Suprapubic skin (tissue), 4 donors: ENCODE results near the gene FOXO6. TPM values are rescaled to one million over a fixed set of nuclear protein-coding genes. Genes with fewer than 3 reads are reported as not detected.

ENCODE experiments used
- DNase-seq, 2 donors: peaks; one replicate each; pipeline ENCODE4 v3.0.0-alpha.2; 2019; ENCODE audit warnings: low spot score in 2 of 2
- H3K27ac ChIP-seq: fragments of 200-600 bp; sonication (generic); one replicate; pipeline ENCODE4 v1.5.1; 2019
- H3K27me3 ChIP-seq: fragments of 200-600 bp; sonication (generic); one replicate; pipeline ENCODE4 v1.5.1; 2019
- H3K36me3 ChIP-seq: fragments of 200-600 bp; sonication (generic); one replicate; pipeline ENCODE4 v1.5.1; 2019
- H3K4me1 ChIP-seq: fragments of 200-600 bp; sonication (generic); one replicate; pipeline ENCODE4 v1.5.1; 2019
- H3K4me3 ChIP-seq: fragments of 200-600 bp; sonication (generic); one replicate; pipeline ENCODE4 v1.5.1; 2019; ENCODE audit warnings: mild to moderate bottlenecking
- H3K9me3 ChIP-seq: fragments of 200-600 bp; sonication (generic); one replicate; pipeline ENCODE4 v1.5.1; 2019
- EP300 ChIP-seq: sonication (generic); formaldehyde crosslinking; IDR thresholded peaks from one replicate; pipeline ENCODE4 v1.6.1; 2017; ENCODE audit warnings: antibody characterized with exemption
- POLR2A ChIP-seq, 2 donors: fragments of 450-650 bp; IDR thresholded peaks; one replicate each; pipeline ENCODE4 v1.6.1; 2017; ENCODE audit warnings: antibody characterized with exemption in 2 of 2, mild to moderate bottlenecking in 2 of 2, moderate library complexity in 2 of 2
- POLR2AphosphoS5 ChIP-seq, 3 donors: sonication (generic); formaldehyde crosslinking; IDR thresholded peaks; one replicate each; pipeline ENCODE4 v1.6.1; 2017; ENCODE audit warnings: antibody characterized with exemption in 3 of 3
- WGBS: methylation state at CpG from one replicate; pipeline ENCODE4 v1.1.5; 2018; 5-methylcytosine and 5-hydroxymethylcytosine counted together
- total RNA-seq, 4 donors: library from RNA; depleted of rRNA; stranded (reverse); fragments of >200 nt; gene quantifications; one replicate each; pipeline ENCODE4 v1.1.0, GENCODE V29; 2016
- TF ChIP-seq, protein P1 (sequence below), 2 donors: fragments of 200-600 bp in 1 of 2; fragments of 450-650 bp in 1 of 2; sonication (generic) in 1 of 2; IDR thresholded peaks; one replicate each; pipeline ENCODE4 v1.5.1; 2016 to 2019; ENCODE audit warnings: antibody characterized with exemption in 2 of 2, mild to moderate bottlenecking in 1 of 2, moderate library complexity in 1 of 2

Gene FOXO6
- total RNA-seq, 4 donors from 2014 or later, result 1.4 to 2.8 (median 1.6) TPM

DNA sequence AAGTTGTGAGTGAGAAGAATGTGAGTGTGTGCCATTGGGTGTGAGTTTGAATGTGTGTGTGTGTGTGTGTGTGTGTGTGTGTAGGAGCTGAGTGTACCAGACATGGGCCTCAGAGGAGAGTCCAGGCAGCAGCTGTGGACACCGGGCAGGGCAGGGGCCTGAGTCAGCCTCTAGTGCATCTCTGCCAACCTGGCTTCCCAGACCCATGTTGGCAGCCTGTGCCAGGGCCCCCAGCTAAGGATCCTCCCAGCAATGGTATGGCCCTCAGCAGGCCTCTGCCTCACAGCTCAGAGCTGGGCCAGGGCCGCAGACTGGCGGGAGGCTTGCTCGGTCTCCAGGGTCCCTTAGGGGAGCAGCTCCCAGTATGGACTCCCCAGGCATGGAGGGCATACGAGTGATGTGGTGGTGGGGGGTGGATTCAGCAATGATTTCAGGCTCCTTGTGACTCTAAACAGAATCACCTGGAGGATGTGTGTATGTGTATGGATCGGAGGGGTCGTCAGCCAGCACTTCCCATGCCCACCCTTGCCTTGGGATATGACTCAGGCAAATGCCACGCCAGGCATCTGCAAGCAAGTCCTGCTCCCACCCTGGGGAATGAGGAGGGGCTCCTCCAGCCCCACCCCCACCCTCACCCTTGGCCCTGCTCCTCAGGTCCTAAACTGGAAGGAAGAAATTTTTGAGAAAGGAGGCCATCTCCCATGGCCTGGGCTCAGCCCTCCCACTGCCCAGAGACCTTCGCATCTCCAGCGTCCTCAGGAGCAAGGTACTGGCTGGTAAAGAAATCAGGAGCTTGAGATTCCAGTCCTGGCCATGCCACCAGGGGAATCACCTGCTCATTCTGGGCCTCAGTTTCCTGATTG lies 1.8 kb upstream of the FOXO6 start:
- no peaks in the 10 kb centered on the region for H3K9me3 ChIP-seq
- TF ChIP-seq POLR2A (IDR thresholded peaks at IDR 0.05), result no peak
- TF ChIP-seq POLR2AphosphoS5 (IDR thresholded peaks at IDR 0.05), result no peak
- TF ChIP-seq, protein P1, sequence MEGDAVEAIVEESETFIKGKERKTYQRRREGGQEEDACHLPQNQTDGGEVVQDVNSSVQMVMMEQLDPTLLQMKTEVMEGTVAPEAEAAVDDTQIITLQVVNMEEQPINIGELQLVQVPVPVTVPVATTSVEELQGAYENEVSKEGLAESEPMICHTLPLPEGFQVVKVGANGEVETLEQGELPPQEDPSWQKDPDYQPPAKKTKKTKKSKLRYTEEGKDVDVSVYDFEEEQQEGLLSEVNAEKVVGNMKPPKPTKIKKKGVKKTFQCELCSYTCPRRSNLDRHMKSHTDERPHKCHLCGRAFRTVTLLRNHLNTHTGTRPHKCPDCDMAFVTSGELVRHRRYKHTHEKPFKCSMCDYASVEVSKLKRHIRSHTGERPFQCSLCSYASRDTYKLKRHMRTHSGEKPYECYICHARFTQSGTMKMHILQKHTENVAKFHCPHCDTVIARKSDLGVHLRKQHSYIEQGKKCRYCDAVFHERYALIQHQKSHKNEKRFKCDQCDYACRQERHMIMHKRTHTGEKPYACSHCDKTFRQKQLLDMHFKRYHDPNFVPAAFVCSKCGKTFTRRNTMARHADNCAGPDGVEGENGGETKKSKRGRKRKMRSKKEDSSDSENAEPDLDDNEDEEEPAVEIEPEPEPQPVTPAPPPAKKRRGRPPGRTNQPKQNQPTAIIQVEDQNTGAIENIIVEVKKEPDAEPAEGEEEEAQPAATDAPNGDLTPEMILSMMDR (IDR thresholded peaks at IDR 0.05), result no peak
- no peak for TF ChIP-seq EP300
- H3K27ac ChIP-seq, result no peak overlapping the region
- 78% methylated on average over 8 of the region's 10 CpGs for WGBS
- H3K4me3 ChIP-seq, result no peak overlapping the region
- no peaks in the 10 kb centered on the region for H3K36me3 ChIP-seq
- no peaks in the 10 kb centered on the region for H3K27me3 ChIP-seq
- DNase-seq, result peak; percentile 62 to 69
- peaks cover 60% of the 10 kb centered on the region for H3K4me1 ChIP-seq

DNA sequence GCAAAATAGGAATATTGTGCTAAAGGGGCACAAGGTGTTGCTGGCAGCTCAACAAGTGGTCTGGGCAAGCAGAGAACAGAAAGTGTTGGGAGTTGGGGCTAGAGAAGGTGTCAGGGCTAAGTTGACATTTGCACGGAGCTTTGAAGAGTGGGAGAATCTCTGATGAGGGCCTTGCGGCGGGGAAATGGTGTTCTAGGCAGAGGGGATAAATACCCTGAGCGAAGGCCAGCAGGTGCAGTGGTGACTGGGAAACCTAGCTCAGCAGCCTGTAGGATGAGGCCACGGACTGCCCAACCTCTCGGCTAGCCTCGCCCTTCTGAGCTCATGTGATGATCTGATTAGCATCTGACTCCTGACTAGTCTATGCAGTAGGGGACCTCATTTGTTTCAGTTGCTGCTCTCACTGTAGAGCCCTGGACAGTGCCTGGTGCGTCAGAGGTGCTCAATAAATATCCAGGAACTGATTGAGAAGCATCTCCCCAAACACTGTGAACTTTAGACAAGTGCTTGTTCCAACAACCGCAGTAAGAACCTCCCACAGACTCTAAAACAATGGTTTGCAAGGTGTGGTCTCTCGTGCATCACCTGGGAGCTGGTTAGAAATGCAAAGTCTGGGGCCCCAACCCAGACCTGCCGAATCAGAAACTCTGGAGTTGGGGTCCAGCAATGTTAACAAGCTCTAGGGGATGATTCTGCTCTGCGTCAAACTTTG lies 1.0 kb upstream of the FOXO6 start:
- no peaks in the 10 kb centered on the region for H3K9me3 ChIP-seq
- DNase-seq, result peak; percentile 57 to 61
- peak overlapping the region; percentile 35 for H3K27ac ChIP-seq
- H3K36me3 ChIP-seq, result no peaks in the 10 kb centered on the region
- 56% methylated on average over 10 of the region's 12 CpGs for WGBS
- peak overlapping the region; percentile 65 for H3K4me3 ChIP-seq
- TF ChIP-seq POLR2AphosphoS5 (IDR thresholded peaks at IDR 0.05) (no peak), POLR2A (IDR thresholded peaks at IDR 0.05) (no peak), EP300 (no peak)
- TF ChIP-seq, protein P1 (IDR thresholded peaks at IDR 0.05), result no peak
- H3K4me1 ChIP-seq, result peaks cover 61% of the 10 kb centered on the region
- H3K27me3 ChIP-seq, result no peaks in the 10 kb centered on the region

GRCh38 chr1:41361495-41362356 lies 492 bp downstream of the FOXO6 start:
- WGBS, result 0% methylated on average over 8 of the region's 113 CpGs
- Histone ChIP-seq H3K36me3 (no peaks in the 10 kb centered on the region), H3K4me1 (peaks cover 76% of the 10 kb centered on the region), H3K4me3 (peak overlapping the region; percentile 65), H3K27ac (peak overlapping the region; percentile 61), H3K27me3 (no peaks in the 10 kb centered on the region), H3K9me3 (no peaks in the 10 kb centered on the region)
- TF ChIP-seq EP300, result no peak
- TF ChIP-seq, protein P1 (IDR thresholded peaks at IDR 0.05), result no peak
- TF ChIP-seq POLR2A (IDR thresholded peaks at IDR 0.05), result no peak
- no peak for TF ChIP-seq POLR2AphosphoS5 (IDR thresholded peaks at IDR 0.05)
- DNase-seq, result peak in 1 of 2 donors; percentile 74

DNA sequence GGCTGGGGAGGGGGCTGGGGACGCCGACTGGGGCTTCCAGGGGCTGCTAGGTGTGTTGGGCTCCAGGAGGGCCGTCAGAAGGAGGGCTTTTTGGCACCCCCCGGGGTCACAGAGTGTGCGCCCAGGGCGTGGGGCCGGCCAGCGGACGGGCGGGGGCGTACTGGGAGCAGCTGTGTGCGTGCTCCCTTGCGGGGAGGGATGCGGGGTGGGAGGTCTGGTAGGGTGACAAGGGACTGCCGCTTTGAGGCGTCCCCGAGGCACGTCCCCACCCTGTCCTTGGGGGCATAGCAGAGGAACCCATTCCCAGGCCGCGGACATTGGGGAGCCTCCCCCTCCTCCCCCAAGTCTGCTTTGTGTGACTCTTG lies 1.1 kb downstream of the FOXO6 start:
- H3K27me3 ChIP-seq, result no peaks in the 10 kb centered on the region
- no peaks in the 10 kb centered on the region for H3K9me3 ChIP-seq
- no peak overlapping the region for H3K27ac ChIP-seq
- DNase-seq, result no peak
- TF ChIP-seq POLR2AphosphoS5 (IDR thresholded peaks at IDR 0.05), result no peak
- no peak for TF ChIP-seq EP300
- TF ChIP-seq, protein P1 (IDR thresholded peaks at IDR 0.05), result no peak
- TF ChIP-seq POLR2A (IDR thresholded peaks at IDR 0.05), result no peak
- H3K36me3 ChIP-seq, result no peaks in the 10 kb centered on the region
- WGBS, result 8% methylated on average over 6 of the region's 20 CpGs
- H3K4me3 ChIP-seq, result peak overlapping the region; percentile 65
- peaks cover 78% of the 10 kb centered on the region for H3K4me1 ChIP-seq
